ENCODE data around the gene RNF186.
"Not testable (repeated sequence)": the region's sequence is repeated elsewhere in the genome, so short reads cannot be mapped to it uniquely, and the experiment has no call there.

The RNF186 gene

DNA sequence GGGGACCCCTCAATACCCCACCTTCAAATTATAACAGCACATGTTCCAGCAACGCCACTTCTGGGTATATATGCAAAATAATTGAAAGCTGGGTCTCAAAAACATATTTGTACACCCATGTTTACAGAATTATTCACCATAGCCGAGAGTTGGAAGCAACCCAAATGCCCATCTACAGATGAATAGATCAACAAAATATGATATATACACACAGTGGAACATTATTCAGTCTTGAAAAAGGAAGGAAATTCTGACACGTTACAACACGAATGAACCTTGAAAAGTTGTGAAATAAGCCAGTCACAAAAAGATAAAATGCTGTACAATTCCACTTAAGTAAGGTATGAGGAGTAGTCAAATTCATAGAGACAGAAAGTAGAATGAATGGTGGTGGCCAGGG is 20.5 kb downstream of the RNF186 start:
- POLR2A ChIA-PET = no interaction called here
- H3K4me3 ChIP-seq (ENCODE audit: low read depth, low read length) = no peak overlapping the region
- no peak for DNase-seq (ENCODE audit: low read depth, low spot score)
- TF ChIP-seq, protein P1, sequence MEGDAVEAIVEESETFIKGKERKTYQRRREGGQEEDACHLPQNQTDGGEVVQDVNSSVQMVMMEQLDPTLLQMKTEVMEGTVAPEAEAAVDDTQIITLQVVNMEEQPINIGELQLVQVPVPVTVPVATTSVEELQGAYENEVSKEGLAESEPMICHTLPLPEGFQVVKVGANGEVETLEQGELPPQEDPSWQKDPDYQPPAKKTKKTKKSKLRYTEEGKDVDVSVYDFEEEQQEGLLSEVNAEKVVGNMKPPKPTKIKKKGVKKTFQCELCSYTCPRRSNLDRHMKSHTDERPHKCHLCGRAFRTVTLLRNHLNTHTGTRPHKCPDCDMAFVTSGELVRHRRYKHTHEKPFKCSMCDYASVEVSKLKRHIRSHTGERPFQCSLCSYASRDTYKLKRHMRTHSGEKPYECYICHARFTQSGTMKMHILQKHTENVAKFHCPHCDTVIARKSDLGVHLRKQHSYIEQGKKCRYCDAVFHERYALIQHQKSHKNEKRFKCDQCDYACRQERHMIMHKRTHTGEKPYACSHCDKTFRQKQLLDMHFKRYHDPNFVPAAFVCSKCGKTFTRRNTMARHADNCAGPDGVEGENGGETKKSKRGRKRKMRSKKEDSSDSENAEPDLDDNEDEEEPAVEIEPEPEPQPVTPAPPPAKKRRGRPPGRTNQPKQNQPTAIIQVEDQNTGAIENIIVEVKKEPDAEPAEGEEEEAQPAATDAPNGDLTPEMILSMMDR (IDR thresholded peaks at IDR 0.05; ENCODE audit: insufficient read depth, low read length, missing control alignments) = no peak
- CTCF ChIA-PET = interaction anchor here (0.9 kb wide), 1 partner anchor 9 kb away, joined by 3 read pairs; no protein-coding TSS in a partner anchor

DNA sequence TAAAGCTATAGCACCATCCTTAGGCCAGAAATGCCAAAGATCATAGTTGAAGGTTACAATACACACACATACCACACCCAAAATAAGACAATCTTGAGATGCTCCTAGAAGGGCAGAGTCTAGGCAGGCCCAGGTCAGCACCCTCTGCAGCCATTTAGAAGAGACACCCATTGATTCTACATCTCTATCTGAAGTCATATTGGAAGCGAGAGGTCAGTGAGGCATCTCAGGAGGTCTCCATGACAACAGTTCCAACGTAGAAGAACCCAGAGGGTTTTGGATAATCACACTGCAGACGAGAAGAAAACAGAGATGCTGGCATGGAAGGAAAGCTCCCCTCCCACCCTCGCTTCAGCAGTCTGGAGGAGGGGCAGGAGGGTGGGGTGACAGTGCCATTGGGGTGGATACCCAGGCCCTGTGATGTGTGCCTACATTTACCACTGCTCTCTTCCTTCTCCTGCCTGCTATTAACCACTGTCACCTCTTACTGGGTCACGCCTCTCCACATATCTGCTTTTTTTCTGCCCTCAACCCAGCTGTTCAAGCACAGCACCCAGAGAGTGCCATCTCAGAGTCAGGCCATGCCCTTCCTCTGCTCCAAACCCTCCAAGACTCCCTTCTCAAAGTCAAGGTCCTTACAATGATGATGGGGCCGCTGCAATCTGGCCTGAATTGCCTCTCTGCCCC is 21.6 kb downstream of the RNF186 start:
- TF ChIP-seq, protein P1 (IDR thresholded peaks at IDR 0.05; ENCODE audit: insufficient read depth, low read length, missing control alignments) = no peak
- CTCF ChIA-PET = interaction anchor here (0.9 to 1.5 kb wide), 2 partner anchors 8 to 18 kb away, joined by 3 read pairs; no protein-coding TSS in a partner anchor
- no peak for DNase-seq (ENCODE audit: low read depth, low spot score)
- POLR2A ChIA-PET = no interaction called here
- no peak overlapping the region for H3K4me3 ChIP-seq (ENCODE audit: low read depth, low read length)

DNA sequence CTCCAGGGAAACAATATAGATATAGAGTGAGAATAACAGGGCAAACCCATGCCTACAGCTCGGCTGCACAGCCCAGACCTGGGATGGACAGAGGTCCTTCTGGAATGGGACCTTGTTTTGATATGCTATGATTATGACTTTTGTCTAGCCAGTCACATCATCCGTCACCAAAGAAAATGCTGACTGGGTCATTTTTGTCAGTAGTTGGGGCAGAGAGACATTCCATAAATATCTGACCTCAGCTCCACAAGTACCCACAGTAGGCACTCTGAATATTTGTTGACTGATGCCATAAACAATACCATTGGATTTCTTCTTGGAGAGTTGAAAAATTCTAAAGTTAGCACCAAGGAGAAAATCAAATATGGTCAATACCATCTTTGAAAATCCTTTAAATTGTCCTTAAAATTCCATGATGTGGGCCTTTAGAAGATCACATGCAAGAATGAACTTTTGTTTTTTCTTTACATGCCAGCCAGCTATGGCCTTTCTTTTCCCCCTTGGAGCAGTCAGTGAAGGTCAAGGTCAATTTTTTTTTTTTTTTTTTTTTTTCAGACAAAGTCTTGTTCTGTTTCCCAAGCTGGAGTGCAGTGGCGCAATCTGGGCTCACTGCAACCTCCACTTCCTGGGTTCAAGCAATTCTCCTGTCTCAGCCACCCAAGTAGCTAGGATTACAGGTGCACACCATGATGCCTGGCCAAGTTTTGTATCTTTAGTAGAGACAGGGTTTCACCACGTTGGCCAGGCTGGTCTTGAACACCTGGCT is 22.7 kb downstream of the RNF186 start:
- CTCF ChIA-PET = interaction anchor here (0.8 to 2.1 kb wide), 4 partner anchors 11 to 89 kb away, joined by 3 to 7 read pairs (median 4); partner anchors contain the start of gene OTUD3

DNA sequence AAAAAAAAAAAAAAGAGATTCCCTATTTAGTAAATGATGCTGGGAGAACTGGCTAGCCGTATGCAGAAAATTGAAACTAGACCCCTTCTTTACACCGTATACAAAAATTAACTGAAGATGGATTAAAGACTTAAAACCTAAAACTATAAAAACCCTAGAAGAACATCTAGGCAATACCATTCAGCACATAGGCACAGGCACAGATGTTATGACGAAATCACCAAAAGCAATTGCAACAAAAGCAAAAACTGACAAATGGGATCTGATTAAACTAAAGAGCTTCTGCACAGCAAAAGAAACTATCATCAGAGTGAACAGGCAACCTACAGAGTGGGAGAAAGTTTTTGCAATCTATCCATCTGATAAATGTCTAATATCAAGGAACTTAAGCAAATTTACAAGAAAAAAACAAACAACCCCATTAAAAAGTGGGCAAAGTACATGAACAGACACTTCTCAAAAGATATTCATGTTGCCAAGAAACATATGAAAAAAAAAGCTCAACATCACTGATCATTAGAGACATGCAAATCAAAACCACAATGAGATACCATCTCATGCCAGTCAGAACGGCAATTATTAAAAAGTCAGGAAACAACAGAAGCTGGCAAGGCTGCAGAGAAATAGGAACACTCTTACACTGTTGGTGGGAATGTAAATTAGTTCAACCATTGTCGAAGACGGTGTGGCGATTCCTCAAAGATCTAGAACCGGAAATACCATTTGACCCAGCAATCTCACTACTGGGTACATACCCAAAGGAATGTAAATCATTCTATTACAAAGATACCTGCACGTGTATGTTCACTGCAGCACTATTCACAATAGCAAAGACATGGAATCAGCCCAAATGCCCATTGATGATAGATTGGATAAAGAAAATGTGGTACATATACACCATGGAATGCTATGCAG is 24.8 kb downstream of the RNF186 start:
- not testable (repeated sequence) for H3K4me3 ChIP-seq (ENCODE audit: low read depth, low read length); DNase-seq (ENCODE audit: low read depth, low spot score)
- POLR2A ChIA-PET = interaction anchor here (1.2 kb wide), 1 partner anchor 20 kb away, joined by 4 read pairs; no protein-coding TSS in a partner anchor
- CTCF ChIA-PET = interaction anchor here (1.2 to 2.1 kb wide), 2 partner anchors 17 to 29 kb away, joined by 3 to 7 read pairs; no protein-coding TSS in a partner anchor

More for the DNA sequence above, 22.7 kb downstream of the RNF186 start:
- POLR2A ChIA-PET = no interaction called here
- TF ChIP-seq, protein P1 (IDR thresholded peaks at IDR 0.05; ENCODE audit: insufficient read depth, low read length, missing control alignments) = no peak
- no peak overlapping the region for H3K4me3 ChIP-seq (ENCODE audit: low read depth, low read length)
- no peak for DNase-seq (ENCODE audit: low read depth, low spot score)

DNA sequence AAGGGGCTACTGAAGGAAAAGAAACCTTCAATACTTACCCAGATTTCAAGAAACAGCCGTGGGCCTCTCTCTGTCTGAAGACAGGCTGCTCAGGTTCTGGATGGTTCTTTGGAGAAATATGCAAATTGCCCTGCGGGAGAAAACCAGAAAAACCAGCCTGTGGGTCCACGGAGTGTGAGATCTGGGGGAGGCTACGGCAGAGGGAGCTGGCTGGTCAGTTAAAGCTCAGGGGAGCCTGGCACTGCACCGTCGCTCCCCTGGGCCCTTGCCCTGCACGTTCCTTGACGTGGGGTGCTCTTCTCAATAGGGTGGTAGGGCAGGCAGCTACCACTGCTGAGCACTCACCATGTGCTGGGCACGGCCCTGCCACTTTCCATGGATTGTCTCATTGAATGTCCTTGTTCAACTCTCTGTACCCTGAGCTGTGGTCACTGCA is 28.1 kb downstream of the RNF186 start:
- H3K4me3 ChIP-seq (ENCODE audit: low read depth, low read length) = no peak overlapping the region
- TF ChIP-seq, protein P1 (IDR thresholded peaks at IDR 0.05; ENCODE audit: insufficient read depth, low read length, missing control alignments) = no peak
- CTCF ChIA-PET = interaction anchor here (1.2 to 1.4 kb wide), 2 partner anchors 9 to 24 kb away, joined by 3 to 4 read pairs; no protein-coding TSS in a partner anchor
- no peak for DNase-seq (ENCODE audit: low read depth, low spot score)
- POLR2A ChIA-PET = no interaction called here

DNA sequence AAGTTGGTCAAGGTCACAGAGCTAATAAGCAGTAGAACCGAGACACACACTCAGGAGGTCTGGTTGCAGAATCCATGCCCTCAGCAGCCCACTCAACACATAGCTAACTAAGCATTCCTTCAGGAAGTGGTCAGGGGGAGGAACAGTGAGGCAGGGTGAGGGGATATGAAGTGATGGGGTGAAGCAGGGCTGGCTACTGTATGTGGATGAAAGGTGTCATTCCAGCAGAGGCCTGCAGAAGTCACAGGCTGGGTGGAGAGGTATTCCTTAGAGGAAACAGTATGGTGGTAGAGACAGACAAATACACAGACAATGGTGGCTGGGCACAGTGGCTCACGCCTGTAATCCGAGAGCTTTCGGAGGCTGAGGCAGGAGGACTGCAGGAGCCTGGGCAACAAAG is 29.4 kb downstream of the RNF186 start:
- H3K4me3 ChIP-seq (ENCODE audit: low read depth, low read length) = no peak overlapping the region
- no peak for DNase-seq (ENCODE audit: low read depth, low spot score)
- TF ChIP-seq, protein P1 (IDR thresholded peaks at IDR 0.05; ENCODE audit: insufficient read depth, low read length, missing control alignments) = no peak
- ChIA-PET POLR2A (no interaction called here), CTCF (interaction anchor here (0.6 to 1.4 kb wide), 3 partner anchors 8 to 93 kb away, joined by 3 read pairs; no protein-coding TSS in a partner anchor)

Data from AG04449 (cell line).